Right atrium auricular region (tissue), 2 donors: ENCODE data around the gene RIPOR3. TPM values are rescaled to one million over a fixed set of nuclear protein-coding genes. Genes with fewer than 3 reads are reported as not detected.
"Not testable (repeated sequence)": the region's sequence is repeated elsewhere in the genome, so short reads cannot be mapped to it uniquely, and the experiment has no call there.

Source experiments
- DNase-seq: peaks from one replicate; pipeline ENCODE4 v3.0.0-alpha.2; 2019; ENCODE audit warnings: low spot score
- H3K27ac ChIP-seq, 2 donors: fragments of 200-600 bp; sonication (generic); 1 replicate in 1 of 2; 2 replicates in 1 of 2; pipeline ENCODE4 v1.5.1; 2016 to 2019
- H3K27me3 ChIP-seq, 2 donors: fragments of 200-600 bp; sonication (generic); one replicate each; pipeline versions ENCODE4 v1.5.1 to v1.6.0; 2017 to 2019
- H3K36me3 ChIP-seq: fragments of 200-600 bp; sonication (generic); one replicate; pipeline ENCODE4 v1.5.1; 2016
- H3K4me1 ChIP-seq, 2 donors: fragments of 200-600 bp; sonication (generic); one replicate each; pipeline versions ENCODE4 v1.5.1 to v1.6.0; 2017 to 2019
- H3K4me3 ChIP-seq, 2 donors: fragments of 200-600 bp; sonication (generic); 1 replicate in 1 of 2; 2 replicates in 1 of 2; pipeline ENCODE4 v1.5.1; 2017 to 2019; ENCODE audit warnings: mild to moderate bottlenecking in 1 of 2, moderate library complexity in 1 of 2
- H3K9me3 ChIP-seq, 2 donors: fragments of 200-600 bp; sonication (generic); one replicate each; pipeline ENCODE4 v1.5.1; 2019
- CTCF ChIP-seq, 2 donors: fragments of 200-600 bp; sonication (generic); IDR thresholded peaks; one replicate each; pipeline ENCODE4 v1.5.1; 2019; ENCODE audit warnings: antibody characterized with exemption in 2 of 2
- microRNA counts, 2 donors: library from miRNA; unstranded; fragments of <30 nt; microRNA quantifications; one replicate each; lab custom pipeline; 2016 to 2017
- microRNA-seq, 2 donors: library from miRNA; unstranded; fragments of <30 nt; microRNA quantifications; one replicate each; pipeline ENCODE4, GENCODE V29; 2016 to 2017; ENCODE audit warnings: borderline number of aligned reads in 2 of 2, borderline replicate concordance in 1 of 2
- total RNA-seq, 2 donors: library from RNA; depleted of rRNA; stranded (reverse); fragments of >200 nt; gene quantifications; one replicate each; pipeline ENCODE4 v1.1.0, GENCODE V29; 2016

Gene RIPOR3
- total RNA-seq, 2 donors from 2014 or later: 2.9 to 4.7 TPM

GRCh38 chr20:50540620-50541605 is 150.4 kb downstream of the RIPOR3 start:
- peaks cover 0 to 37% of the 10 kb centered on the region in 2 donors for H3K4me1 ChIP-seq

GRCh38 chr20:50539798-50540197 is 151.5 kb downstream of the RIPOR3 start:
- not testable (repeated sequence) for H3K36me3 ChIP-seq, H3K27me3 ChIP-seq, DNase-seq, H3K4me3 ChIP-seq, H3K27ac ChIP-seq, H3K9me3 ChIP-seq
- H3K4me1 ChIP-seq: peaks cover 0 to 35% of the 10 kb centered on the region in 2 donors

More at GRCh38 chr20:50540620-50541605, 150.4 kb downstream of the RIPOR3 start:
- Histone ChIP-seq H3K4me3 (no peak overlapping the region), H3K36me3 (no peaks in the 10 kb centered on the region), H3K27ac (peak overlapping the region; percentile 57 to 75), H3K9me3 (no peaks in the 10 kb centered on the region), H3K27me3 (no peaks in the 10 kb centered on the region)
- TF ChIP-seq CTCF (IDR thresholded peaks at IDR 0.05): no peak
- DNase-seq: no peak

GRCh38 chr20:50538276-50538675 is 153.1 kb downstream of the RIPOR3 start:
- no peak overlapping the region for H3K4me3 ChIP-seq
- H3K36me3 ChIP-seq: no peaks in the 10 kb centered on the region
- peaks cover 0 to 29% of the 10 kb centered on the region in 2 donors for H3K4me1 ChIP-seq
- H3K27ac ChIP-seq: no peak overlapping the region
- no peak for DNase-seq
- no peaks in the 10 kb centered on the region for H3K9me3 ChIP-seq
- TF ChIP-seq CTCF (IDR thresholded peaks at IDR 0.05): no peak
- H3K27me3 ChIP-seq: no peaks in the 10 kb centered on the region

GRCh38 chr20:50537546-50538201 is 153.7 kb downstream of the RIPOR3 start:
- Histone ChIP-seq H3K36me3 (no peaks in the 10 kb centered on the region), H3K9me3 (no peaks in the 10 kb centered on the region), H3K4me1 (peaks cover 0 to 23% of the 10 kb centered on the region in 2 donors), H3K27ac (no peak overlapping the region), H3K4me3 (no peak overlapping the region), H3K27me3 (no peaks in the 10 kb centered on the region)
- no peak for TF ChIP-seq CTCF (IDR thresholded peaks at IDR 0.05)
- no peak for DNase-seq

GRCh38 chr20:50536333-50536732 is 155.0 kb downstream of the RIPOR3 start:
- no peak overlapping the region for H3K4me3 ChIP-seq
- peaks cover 0 to 17% of the 10 kb centered on the region in 2 donors for H3K4me1 ChIP-seq
- TF ChIP-seq CTCF (IDR thresholded peaks at IDR 0.05): no peak
- no peaks in the 10 kb centered on the region for H3K9me3 ChIP-seq
- no peak overlapping the region for H3K27ac ChIP-seq
- no peak for DNase-seq
- no peaks in the 10 kb centered on the region for H3K27me3 ChIP-seq
- H3K36me3 ChIP-seq: no peaks in the 10 kb centered on the region

MicroRNAs within 50 kb of the gene (microRNA counts, 767-probe panel; counts per million panel counts)
- 0 to 31.0 counts per million in 2 donors for microRNA hsa-miR-645 (lab: Ali Mortazavi, UCI)

Small RNA genes within 50 kb of the gene (microRNA-seq; reads per million reads assigned to microRNA genes)
- gene MIR1302-5 (0 reads per million in 2 donors), gene MIR645 (0 reads per million in 2 donors)

Other genes with a start within 250 kb of the RIPOR3 start
- 10 to 100 TPM; 28.1 to 38.7 TPM for gene PTPN1, start 181.2 kb downstream of the RIPOR3 start, total RNA-seq
- 1 to 10 TPM; 4.4 to 5.9 TPM for gene PARD6B, start 40.0 kb upstream of the RIPOR3 start, total RNA-seq
- gene BCAS4, start 103.5 kb upstream of the RIPOR3 start, total RNA-seq: 1 to 10 TPM; 1.5 to 2.2 TPM
- gene ADNP, start 239.9 kb upstream of the RIPOR3 start, total RNA-seq: 10 to 100 TPM; 23.7 to 34.3 TPM